Vein endothelial cell (primary cell): ENCODE measurements around the gene ERGIC2. TPM values are rescaled to one million over a fixed set of nuclear protein-coding genes. Genes with fewer than 3 reads are reported as not detected.

Experiments
- total RNA-seq: library from RNA; depleted of rRNA; stranded (reverse); fragments of >200 nt; gene quantifications from 2 replicates; pipeline ENCODE4 v1.2.3, GENCODE V29; 2012

Gene ERGIC2, protein sequence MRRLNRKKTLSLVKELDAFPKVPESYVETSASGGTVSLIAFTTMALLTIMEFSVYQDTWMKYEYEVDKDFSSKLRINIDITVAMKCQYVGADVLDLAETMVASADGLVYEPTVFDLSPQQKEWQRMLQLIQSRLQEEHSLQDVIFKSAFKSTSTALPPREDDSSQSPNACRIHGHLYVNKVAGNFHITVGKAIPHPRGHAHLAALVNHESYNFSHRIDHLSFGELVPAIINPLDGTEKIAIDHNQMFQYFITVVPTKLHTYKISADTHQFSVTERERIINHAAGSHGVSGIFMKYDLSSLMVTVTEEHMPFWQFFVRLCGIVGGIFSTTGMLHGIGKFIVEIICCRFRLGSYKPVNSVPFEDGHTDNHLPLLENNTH
- total RNA-seq: 37.6 and 49.2 TPM in 2 replicates

DNA sequence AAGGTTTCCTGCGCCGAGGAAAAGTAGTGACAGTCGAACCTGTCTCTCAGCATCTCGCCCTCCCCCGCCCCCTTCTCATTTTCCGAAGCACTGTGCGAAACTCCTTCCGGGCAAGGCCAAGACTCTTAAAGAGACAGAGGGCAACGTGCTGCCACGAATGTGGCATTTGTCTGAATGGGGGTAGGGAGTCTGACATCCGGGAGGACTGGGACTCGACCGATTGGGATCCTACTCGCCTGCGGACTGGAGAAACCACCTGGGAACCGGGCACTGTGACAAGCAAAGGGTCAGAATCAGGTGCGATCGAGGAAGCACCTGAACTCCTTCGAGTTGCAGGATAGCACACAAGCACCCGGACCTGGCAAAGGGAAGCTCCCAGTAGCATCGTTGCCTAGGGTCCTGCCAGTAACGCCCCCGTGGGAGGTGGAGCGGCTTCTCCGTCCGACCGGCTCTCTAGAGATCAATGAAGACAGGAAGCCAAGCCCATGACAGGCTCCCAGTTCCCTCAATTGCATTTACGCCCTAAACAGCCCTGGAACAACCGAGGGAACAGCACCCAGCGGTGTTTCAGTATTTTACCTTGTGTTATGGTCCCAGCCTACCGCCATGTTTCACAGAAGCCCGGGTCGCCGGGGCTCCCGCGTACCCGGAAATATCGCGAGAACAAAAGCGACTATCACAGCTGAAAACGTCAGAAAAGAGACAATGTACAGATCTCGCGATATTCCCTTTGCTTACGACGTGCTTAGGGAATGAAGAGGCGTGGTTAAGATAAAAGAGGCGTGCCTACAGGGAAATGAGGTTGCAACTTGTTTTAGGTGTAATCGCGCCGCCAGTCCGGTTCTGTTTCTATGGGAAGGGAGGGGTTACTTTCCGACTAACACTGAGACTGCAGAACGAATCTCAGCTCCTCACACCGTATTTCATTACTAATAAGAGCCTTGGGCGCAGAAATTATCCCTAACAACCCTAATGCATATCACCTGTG is at the start of gene ERGIC2:
TSS of gene ERGIC2 (minus strand) at position 637 of the 988 bp plus-strand sequence. CDS start 9,539 bp downstream, outside the sequence.

Other genes starting within 250 kb of the ERGIC2 start
- gene FAR2, start 231.9 kb downstream of the ERGIC2 start, total RNA-seq: 66.6 and 72.5 TPM in 2 replicates
- not detected in 2 replicates for gene OVCH1, start 116.5 kb upstream of the ERGIC2 start, total RNA-seq